ENCODE data around the gene ADORA1.

Gene ADORA1

DNA sequence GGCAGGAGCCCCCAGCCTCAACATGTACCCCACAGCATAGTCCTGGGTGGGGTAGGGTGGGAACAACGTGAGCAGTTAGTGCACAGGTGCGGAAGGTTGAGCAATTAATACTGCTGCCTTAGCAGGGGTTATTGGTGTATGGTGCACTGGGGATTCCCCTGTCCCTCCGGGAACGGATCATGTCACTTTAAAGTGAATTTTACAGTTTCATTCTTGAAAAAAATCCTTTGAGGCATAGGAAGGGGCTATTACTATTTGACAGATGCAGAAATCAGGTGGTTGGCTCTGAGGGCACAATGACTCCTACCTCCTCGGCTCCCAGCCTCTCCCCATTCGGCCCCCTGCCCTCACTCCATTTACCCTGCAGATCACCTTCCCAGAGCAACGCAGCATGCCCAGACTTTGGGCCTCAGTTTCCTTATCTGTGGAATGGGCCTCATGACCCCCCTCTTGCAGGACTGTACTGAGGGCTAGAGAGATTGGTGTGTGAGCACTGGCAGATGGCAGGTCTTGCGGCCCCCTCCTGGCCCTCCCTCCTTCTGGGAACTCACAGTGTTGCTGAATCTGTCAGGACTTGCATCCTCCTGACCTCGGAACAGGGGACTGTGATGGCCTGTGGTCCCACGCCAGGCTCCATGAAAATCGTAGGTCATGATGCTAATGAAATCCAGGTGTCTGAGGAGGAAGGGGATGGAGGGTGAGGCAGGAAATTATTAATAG, 53.2 kb downstream of the ADORA1 start:
- H3K4me3 ChIP-seq (replicated peaks; ENCODE audit: low read depth, low read length): no peak overlapping the region
- no peak for DNase-seq (ENCODE audit: extremely low read depth, low read depth)
- TF ChIP-seq, protein P1, sequence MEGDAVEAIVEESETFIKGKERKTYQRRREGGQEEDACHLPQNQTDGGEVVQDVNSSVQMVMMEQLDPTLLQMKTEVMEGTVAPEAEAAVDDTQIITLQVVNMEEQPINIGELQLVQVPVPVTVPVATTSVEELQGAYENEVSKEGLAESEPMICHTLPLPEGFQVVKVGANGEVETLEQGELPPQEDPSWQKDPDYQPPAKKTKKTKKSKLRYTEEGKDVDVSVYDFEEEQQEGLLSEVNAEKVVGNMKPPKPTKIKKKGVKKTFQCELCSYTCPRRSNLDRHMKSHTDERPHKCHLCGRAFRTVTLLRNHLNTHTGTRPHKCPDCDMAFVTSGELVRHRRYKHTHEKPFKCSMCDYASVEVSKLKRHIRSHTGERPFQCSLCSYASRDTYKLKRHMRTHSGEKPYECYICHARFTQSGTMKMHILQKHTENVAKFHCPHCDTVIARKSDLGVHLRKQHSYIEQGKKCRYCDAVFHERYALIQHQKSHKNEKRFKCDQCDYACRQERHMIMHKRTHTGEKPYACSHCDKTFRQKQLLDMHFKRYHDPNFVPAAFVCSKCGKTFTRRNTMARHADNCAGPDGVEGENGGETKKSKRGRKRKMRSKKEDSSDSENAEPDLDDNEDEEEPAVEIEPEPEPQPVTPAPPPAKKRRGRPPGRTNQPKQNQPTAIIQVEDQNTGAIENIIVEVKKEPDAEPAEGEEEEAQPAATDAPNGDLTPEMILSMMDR (IDR thresholded peaks at IDR 0.05; ENCODE audit: low read depth, low read length, missing control alignments): no peak

GRCh38 chr1:203181586-203182386, 54.3 kb downstream of the ADORA1 start:
- H3K4me3 ChIP-seq (replicated peaks; ENCODE audit: low read depth, low read length): no peak overlapping the region
- TF ChIP-seq, protein P1 (IDR thresholded peaks at IDR 0.05; ENCODE audit: low read depth, low read length, missing control alignments): no peak
- DNase-seq (ENCODE audit: extremely low read depth, low read depth): no peak

GRCh38 chr1:203182387-203182953, 54.9 kb downstream of the ADORA1 start:
- TF ChIP-seq, protein P1 (IDR thresholded peaks at IDR 0.05; ENCODE audit: low read depth, low read length, missing control alignments): no peak
- H3K4me3 ChIP-seq (replicated peaks; ENCODE audit: low read depth, low read length): no peak overlapping the region
- no peak for DNase-seq (ENCODE audit: extremely low read depth, low read depth)

- TF ChIP-seq, protein P1 (IDR thresholded peaks at IDR 0.05; ENCODE audit: low read depth, low read length, missing control alignments): no peak
- no peak overlapping the region for H3K4me3 ChIP-seq (replicated peaks; ENCODE audit: low read depth, low read length)
These were observed 56.3 kb downstream of the ADORA1 start for GRCh38 chr1:203183828-203184227.

DNA sequence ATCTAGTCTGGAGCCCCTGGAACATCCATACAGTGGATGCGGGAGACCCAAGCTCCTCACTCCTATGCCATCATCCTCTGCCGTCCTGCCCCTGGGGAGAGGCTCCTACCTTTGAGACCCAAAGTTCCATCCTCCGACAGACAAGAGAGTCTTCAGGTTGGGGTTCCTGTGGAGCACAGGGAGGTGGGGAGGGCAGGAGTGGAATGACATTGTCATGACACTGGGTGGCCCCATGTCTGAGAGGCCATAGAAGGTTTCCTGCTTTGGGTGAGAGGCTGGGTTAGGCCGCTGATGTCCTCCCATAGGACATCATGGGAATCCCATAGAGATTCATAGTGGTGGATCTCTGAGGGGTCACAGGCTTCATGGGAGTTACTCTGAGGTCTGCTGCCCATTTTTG, 56.9 kb downstream of the ADORA1 start:
- DNase-seq (ENCODE audit: extremely low read depth, low read depth): no peak
- TF ChIP-seq, protein P1 (IDR thresholded peaks at IDR 0.05; ENCODE audit: low read depth, low read length, missing control alignments): no peak
- H3K4me3 ChIP-seq (replicated peaks; ENCODE audit: low read depth, low read length): no peak overlapping the region

More at GRCh38 chr1:203183828-203184227, 56.3 kb downstream of the ADORA1 start:
- DNase-seq (ENCODE audit: extremely low read depth, low read depth): no peak

- DNase-seq (ENCODE audit: extremely low read depth, low read depth): no peak
- H3K4me3 ChIP-seq (replicated peaks; ENCODE audit: low read depth, low read length): no peak overlapping the region
- TF ChIP-seq, protein P1 (IDR thresholded peaks at IDR 0.05; ENCODE audit: low read depth, low read length, missing control alignments): no peak
These were observed 57.5 kb downstream of the ADORA1 start for GRCh38 chr1:203185061-203185461.

Measured in HFF-Myc (cell line).